Astrocyte (in vitro differentiated cells and primary cell): Measurements from ENCODE around the gene UCN3.

ENCODE experiments used
- CTCF ChIP-seq: IDR thresholded peaks from 2 replicates; pipeline ENCODE4 v1.5.1; 2011; ENCODE audit warnings: low read depth, mild to moderate bottlenecking, inconsistent platforms, low read length, moderate library complexity; ENCODE audit not compliant: insufficient read depth
- EZH2 ChIP-seq: IDR thresholded peaks from 2 replicates; pipeline ENCODE4 v1.6.1; 2012; ENCODE audit warnings: mild to moderate bottlenecking, low read length, inconsistent platforms; ENCODE audit not compliant: insufficient read depth

DNA sequence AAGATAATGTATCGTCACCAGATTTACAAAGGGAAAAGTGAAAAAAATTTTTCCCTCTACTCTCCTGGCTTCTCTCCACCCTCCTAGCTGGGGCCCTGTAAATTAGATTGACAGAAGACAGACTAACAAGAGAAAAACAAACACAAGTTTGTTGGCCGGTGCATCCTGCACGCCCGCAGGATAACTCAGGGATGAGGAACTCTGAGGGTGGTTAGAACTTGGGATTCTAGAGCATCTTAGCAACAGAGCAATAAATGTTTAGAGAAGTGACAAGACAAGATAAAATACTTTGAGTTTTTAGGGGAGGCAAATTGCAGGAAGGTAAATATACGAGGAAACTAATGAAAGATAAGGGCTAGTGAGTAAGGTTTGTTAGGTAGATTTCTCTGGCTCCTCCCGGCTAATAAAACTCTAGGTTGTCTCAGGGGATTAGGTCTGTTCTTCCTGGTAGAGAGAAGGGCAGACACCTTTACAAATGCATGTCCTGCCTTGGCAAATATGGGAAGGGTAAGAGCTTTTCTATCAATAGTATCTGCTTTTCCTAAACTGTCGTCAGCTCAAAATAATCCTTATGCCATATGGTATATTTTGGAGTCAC lies 4.3 kb upstream of the UCN3 start:
- TF ChIP-seq CTCF = no peak
- no peak for TF ChIP-seq EZH2
